D721Med (cell line): ENCODE data around the gene COL24A1.

Experiments
- DNase-seq: peaks from one replicate; pipeline ENCODE4 v3.0.0; 2011; ENCODE audit warnings: low spot score; ENCODE audit not compliant: insufficient read length
- FAIRE-seq: peaks from 2 replicates; lab custom pipeline; 2011; peaks lifted over from hg19 to GRCh38; lab: Jason Lieb, UNC
- TF ChIP-seq, protein P1 (sequence below): IDR thresholded peaks from 2 replicates; pipeline ENCODE4 v1.5.1; 2012; ENCODE audit warnings: mild to moderate bottlenecking, control low read depth; ENCODE audit not compliant: insufficient read depth; ENCODE audit errors: missing control alignments

COL24A1 gene

GRCh38 chr1:86176226-86176625, 19.7 kb upstream of the COL24A1 start:
- no peak for FAIRE-seq
- DNase-seq, result no peak
- TF ChIP-seq, protein P1, sequence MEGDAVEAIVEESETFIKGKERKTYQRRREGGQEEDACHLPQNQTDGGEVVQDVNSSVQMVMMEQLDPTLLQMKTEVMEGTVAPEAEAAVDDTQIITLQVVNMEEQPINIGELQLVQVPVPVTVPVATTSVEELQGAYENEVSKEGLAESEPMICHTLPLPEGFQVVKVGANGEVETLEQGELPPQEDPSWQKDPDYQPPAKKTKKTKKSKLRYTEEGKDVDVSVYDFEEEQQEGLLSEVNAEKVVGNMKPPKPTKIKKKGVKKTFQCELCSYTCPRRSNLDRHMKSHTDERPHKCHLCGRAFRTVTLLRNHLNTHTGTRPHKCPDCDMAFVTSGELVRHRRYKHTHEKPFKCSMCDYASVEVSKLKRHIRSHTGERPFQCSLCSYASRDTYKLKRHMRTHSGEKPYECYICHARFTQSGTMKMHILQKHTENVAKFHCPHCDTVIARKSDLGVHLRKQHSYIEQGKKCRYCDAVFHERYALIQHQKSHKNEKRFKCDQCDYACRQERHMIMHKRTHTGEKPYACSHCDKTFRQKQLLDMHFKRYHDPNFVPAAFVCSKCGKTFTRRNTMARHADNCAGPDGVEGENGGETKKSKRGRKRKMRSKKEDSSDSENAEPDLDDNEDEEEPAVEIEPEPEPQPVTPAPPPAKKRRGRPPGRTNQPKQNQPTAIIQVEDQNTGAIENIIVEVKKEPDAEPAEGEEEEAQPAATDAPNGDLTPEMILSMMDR, result no peak

DNA sequence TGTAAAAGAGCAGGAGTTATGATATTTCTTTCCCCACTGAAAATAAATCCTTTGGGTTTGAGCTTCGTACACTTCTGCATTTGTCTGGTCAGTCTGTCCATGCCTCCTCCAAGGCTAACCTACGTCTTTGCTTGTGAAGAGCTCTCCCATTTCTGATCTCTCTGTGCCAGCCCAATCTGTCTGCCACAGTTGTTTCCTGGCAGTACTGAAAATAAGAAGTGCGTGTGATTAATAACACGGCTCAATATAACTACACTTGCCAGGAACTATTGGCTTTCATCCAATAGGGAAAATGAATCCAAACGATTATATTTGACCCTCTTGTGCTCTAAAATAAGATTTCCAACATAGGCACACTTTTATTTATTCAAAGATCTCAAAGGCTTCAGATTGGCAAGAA, 19.2 kb upstream of the COL24A1 start:
- TF ChIP-seq, protein P1, result no peak
- FAIRE-seq (no peak), DNase-seq (no peak)

GRCh38 chr1:86169625-86170024, 13.1 kb upstream of the COL24A1 start:
- DNase-seq (no peak), FAIRE-seq (no peak)
- TF ChIP-seq, protein P1, result no peak

GRCh38 chr1:86159800-86160199, 3.2 kb upstream of the COL24A1 start:
- FAIRE-seq (no peak), DNase-seq (no peak)
- TF ChIP-seq, protein P1, result no peak

DNA sequence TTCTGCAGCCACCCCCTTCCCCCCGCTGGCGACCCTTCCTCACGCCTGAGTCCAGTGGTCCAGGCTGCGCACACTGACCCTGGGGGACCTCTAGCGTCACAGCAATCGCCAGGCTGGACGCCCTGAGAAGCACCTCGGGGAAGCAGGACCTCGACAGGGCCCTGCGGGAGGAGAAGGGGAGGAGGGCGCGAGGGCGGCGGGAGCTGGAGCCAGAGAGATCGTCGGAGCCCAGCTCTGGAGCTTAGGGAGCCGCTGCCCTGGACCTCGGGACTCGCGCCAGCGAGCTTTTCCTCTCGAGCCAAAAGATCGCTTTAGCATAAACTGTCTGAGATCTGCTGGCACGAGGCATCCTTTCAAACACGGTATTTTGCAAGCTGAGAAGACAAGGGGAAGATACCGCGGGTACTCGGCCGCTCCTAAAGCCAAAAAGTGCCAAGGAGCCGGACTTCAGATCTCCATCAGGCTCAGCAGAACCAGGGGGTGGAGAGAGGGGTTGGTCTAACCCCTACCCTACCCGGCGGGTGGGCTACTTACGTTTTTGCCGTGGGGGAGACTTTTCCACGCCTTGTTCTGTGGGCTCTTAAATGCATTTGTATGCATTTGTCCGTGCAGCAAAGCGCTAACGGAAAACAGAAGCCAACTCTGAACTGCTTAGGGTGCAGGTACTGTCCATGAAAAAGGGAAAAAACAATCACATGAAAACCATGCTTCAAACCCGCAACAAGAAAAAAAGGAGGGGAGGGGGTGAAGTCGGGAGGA, 586 bp downstream of the COL24A1 start:
- FAIRE-seq (no peak), DNase-seq (no peak)
- TF ChIP-seq, protein P1, result no peak

- TF ChIP-seq, protein P1, result no peak
- DNase-seq (no peak), FAIRE-seq (no peak)
Measured at GRCh38 chr1:86155051-86155806, 1.3 kb downstream of the COL24A1 start.
